ENCODE results near the gene ID1.
"Not testable (repeated sequence)": the region's sequence is repeated elsewhere in the genome, so short reads cannot be mapped to it uniquely, and the experiment has no call there.

Gene ID1

GRCh38 chr20:31602779-31603441 lies 2.2 kb upstream of the ID1 start:
- no peak for DNase-seq

- peak; percentile 98 for DNase-seq
Observed at GRCh38 chr20:31603822-31604566, 1.1 kb upstream of the ID1 start.

DNA sequence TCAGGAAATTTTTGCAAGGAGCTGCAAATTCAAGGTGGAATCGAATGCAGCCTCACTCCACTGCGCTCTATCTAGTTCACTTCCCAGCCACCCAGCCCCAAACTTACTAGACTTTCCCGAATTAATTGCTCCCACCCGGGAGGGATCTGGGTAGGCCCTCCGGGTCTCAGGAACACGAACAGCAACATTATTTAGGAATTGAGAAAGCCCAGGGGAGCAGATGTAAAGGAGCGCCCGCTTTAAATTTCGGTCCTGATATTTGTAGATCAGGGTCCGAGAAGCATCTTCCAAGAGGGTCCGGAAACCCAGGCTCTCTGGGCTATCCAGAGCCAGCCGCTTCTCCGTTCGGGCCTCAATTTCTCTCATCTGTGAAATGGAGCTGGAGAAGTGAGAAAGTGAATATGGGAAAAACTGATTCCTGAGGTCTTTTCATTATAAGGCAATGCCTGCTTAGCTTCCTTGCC lies 490 bp upstream of the ID1 start:
- no peak for DNase-seq

DNA sequence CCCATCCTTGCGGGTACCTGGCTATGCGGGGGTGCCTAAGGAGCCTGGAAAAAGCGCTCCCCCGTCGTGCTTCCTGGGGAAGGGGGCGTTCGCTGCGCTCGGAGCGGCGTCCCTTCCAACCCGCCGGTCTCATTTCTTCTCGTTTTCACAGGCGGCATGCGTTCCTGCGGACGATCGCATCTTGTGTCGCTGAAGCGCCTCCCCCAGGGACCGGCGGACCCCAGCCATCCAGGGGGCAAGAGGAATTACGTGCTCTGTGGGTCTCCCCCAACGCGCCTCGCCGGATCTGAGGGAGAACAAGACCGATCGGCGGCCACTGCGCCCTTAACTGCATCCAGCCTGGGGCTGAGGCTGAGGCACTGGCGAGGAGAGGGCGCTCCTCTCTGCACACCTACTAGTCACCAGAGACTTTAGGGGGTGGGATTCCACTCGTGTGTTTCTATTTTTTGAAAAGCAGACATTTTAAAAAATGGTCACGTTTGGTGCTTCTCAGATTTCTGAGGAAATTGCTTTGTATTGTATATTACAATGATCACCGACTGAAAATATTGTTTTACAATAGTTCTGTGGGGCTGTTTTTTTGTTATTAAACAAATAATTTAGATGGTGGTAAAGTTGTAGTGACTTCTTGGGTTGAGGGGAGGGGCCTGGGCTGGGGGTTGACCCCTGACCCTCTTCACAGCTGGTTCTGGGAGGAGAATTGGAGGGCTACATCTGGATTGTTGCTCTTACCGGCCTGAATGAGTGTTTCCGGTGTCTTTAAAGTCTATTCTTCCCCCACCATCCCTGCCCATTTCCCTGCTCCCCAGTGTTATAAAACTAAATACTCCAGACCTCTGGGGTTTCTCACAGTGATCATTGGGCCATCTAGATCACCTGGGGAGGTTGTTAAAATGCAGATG lies 1.1 kb downstream of the ID1 start:
- no peak for DNase-seq

GRCh38 chr20:31606804-31607639 lies 1.9 kb downstream of the ID1 start:
- peak; percentile 78 for DNase-seq

- DNase-seq: peak; percentile 74
Observed at GRCh38 chr20:31607640-31608250, 2.7 kb downstream of the ID1 start.

DNA sequence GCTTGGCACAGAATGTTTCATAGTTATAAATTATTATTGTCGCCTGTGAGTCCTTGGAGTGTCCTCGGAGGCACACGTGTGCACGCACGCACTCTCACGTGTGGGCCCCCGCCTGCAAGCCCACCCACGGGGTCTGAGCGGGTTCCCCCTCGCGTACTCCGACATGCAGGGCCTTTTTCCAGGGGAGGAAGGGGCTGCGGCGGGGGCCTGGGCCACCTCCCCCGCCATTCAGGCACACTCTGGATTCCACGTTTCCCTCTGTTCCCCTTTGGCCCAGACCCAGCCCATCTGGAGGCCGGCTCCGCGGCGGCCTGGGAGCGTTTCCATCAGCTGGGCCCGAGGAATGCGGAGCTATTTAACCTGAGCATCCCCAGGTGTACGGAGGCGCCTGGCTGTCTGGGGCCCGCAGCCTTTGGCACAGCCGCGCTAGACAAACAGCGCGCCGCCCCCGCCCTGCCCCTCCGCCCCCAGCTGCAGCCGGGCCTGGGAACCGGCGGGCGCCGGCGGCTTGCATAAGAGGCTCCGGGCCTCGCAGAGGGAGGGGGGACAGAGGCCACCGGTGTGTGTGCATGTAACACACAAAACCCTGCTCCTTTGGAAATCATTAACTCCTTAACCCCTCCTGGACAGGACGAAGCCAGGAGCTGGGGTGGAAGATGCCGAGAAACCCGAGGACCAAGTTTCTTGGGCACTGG lies 3.3 kb downstream of the ID1 start:
- peak; percentile 62 for DNase-seq

- not testable (repeated sequence) for DNase-seq
Observed at GRCh38 chr20:31612271-31612640, 7.2 kb downstream of the ID1 start.

DNA sequence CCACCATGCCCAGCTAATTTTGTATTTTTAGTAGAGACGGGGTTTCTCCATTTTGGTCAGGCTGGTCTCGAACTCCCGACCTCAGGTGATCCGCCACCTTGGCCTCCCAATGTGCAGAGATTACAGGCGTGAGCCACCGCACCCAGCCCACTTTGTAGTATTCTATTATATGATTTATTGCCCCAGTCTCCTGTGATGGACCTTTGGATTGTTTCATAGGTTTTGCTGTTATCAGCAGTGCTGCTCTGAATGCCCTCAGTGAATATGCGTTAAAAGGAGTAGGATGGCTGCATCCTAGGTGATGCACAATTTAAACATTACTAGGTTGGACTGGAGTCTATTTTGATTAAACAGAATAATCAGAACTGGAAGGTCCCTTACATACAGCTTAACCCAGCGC lies 10.3 kb downstream of the ID1 start:
- no peak for DNase-seq

DNA sequence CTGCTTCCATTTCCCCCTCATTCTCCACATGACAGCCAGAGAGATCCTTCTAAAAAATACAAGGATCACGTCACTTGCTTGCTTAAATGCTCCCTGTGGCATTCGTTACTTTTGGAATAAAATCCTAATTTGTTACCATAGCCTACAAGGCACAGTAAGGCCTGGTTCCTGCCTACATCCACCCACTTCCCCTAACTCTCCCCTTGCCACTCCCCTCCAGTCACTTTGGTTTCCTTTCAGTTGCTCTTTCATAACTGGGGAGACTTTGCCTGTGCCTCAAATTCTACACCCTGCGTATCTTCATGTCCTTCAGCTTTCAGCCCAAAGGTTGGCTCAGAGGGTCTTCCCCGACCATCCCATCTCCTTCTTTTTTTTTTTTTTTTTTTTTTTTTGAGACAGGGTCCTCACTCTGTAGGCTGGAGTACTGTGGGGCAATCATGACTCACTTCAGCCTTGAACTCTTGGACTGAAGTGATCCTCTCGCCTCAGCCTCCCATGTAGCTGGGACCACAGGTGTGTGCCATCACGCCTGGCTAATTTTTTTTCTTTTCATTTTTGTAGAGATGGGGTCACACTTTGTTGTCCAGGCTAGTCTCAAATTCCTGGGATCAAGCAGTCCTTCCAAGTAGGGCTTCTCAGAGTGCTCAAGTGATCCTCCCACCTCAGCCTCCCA lies 12.5 kb downstream of the ID1 start:
- DNase-seq: no peak

DNA sequence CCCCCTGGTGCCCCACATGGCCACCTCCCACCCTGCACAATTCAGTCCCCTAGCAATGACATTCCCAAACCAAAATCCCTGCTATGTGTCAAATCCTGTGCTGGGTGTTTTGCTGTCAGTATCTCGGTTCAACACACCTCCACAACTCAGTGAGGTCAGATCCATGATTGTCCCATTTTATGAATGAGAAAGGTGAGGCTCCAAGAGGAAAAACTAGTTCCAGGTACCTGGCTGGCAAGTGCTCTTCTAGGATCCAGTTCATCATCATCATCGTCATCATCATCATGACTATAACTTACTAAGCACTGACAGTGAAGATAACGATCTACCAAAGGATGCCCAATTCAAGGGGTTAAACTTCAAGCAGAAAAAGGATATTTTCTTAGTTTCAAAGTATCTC lies 15.2 kb downstream of the ID1 start:
- DNase-seq: no peak

- DNase-seq: not testable (repeated sequence)
Observed at GRCh38 chr20:31623123-31623505, 18.0 kb downstream of the ID1 start.

- DNase-seq: not testable (repeated sequence)
Observed at GRCh38 chr20:31626534-31626933, 21.4 kb downstream of the ID1 start.

- DNase-seq: not testable (repeated sequence)
Observed at GRCh38 chr20:31628057-31628456, 23.0 kb downstream of the ID1 start.

- peak; percentile 91 for DNase-seq
Observed at GRCh38 chr20:31630187-31630790, 25.2 kb downstream of the ID1 start.

DNA sequence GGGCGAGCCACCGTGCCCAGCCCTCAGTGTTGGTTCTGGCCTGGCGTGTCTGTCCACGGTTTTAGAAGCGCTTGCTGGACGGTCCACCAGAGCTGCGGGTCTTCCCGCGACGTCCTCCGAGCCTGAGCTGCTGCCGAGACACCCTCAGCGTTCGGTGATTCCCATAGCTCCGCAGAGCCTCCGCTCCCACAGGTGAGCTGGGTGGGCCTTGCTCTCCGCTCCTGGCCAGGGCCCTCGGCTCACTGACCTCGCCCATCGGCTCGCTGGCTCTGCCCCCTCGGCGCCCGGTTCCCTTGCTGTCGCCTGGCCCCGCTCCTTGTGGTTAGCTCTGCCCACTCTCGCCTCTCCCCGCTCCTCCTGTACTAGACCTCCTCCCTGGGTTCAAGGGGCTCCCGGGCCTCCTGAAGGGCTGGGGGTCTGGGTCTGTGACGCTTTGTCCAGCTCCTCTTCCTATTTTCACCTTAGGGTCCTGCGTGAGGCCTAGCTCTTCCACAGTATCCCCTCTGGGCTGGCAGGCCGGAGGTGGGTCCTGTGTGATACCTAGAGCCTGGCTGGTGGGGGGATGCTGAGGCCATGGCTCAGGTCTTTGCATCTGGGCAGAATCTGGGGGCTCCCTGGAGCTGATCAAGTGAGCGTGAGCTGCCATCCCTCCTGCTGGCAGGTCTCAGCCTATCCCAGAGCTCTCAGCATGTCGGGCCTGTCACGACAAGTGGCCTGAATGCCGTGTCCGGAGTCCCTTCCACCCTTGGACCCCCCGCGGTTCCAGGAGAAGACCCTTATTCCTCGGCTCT lies 27.7 kb downstream of the ID1 start:
- DNase-seq: no peak

GRCh38 chr20:31633339-31633914 lies 28.3 kb downstream of the ID1 start:
- no peak for DNase-seq

DNA sequence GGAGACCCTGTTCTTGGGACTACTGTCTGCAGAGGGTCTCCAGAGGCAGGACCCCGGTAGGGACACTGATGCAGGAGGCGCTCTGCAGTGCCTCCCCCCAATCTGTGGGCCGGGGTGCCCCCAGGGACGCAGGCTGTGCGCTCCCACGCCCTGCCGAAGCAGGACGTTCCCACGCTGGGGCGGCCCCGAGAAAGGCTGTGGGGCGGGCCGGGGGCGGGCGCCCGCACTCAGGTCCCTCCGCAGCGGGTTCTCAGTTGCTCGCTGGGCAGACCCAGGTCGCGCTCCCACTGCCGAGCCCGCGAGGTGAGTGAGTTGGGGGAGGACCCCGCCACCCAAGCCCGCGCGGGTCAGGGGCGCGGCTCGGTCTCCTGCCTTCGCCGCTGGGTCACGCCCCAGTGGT lies 32.6 kb downstream of the ID1 start, which contains the start of gene COX4I2:
COX4I2 (plus strand) TSS at position 253 of the 400 bp plus-strand sequence. CDS start 1,106 bp downstream, outside the sequence.
- DNase-seq: no peak

DNA sequence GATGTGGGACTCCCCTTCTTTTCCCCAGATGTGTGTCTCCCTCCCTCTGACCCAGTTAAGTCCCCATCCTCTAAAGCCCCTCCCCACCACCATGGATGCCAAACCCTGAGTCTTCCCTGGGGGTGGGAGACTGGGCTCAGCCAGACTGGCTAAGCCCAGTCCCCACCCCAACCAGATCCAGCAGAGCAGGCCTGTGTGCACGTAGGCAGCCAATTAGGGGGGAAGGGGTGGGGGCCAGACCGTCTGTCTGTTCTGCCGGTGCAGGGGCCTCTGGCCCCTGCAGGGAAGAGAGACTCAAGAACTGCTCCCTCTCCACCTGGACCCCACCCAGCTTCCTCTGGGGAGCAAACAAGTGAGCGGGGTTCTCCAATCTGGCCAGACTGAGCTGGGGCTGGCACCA lies 33.2 kb downstream of the ID1 start:
- peak; percentile 56 for DNase-seq
